B cell (primary cell): ENCODE results near the gene ARMC9. TPM values are rescaled to one million over a fixed set of nuclear protein-coding genes. Genes with fewer than 3 reads are reported as not detected.

ENCODE experiments used
- ATAC-seq: fragments of 200-7000 bp; cut with Tn5 transposase; one replicate; pipeline ENCODE4 v1.10.0; 2021; ENCODE audit warnings: low read depth, mild to moderate bottlenecking, moderate number of reproducible peaks, moderate library complexity
- CTCF ChIA-PET: fragments of 350-600 bp; sonication (Branson Sonifier 250); formaldehyde crosslinking; loops from one replicate; lab custom pipeline; 2021; ENCODE audit warnings: antibody characterized with exemption, inconsistent platforms; lab: Charles Lee
- POLR2A ChIA-PET: fragments of 350-600 bp; sonication (Branson Sonifier 250); formaldehyde crosslinking; loops from one replicate; lab custom pipeline; 2021; ENCODE audit warnings: antibody characterized with exemption; lab: Charles Lee
- DNase-seq: peaks from one replicate; pipeline ENCODE4 v3.0.0; 2013
- H2AFZ ChIP-seq: 2 replicates; pipeline ENCODE4 v1.6.1; 2012; ENCODE audit warnings: mild to moderate bottlenecking, low read depth, low read length; ENCODE audit not compliant: insufficient read depth, poor library complexity, severe bottlenecking
- H3K27ac ChIP-seq, 2 donors: 1 replicate in 1 of 2; 2 replicates in 1 of 2; pipeline ENCODE4 v1.5.1; 2012 to 2013; ENCODE audit warnings: low read length in 2 of 2, mild to moderate bottlenecking in 2 of 2, moderate library complexity in 1 of 2
- H3K27me3 ChIP-seq, 4 experiments: fragments of 200-600 bp in 1 of 4; sonication (generic) in 1 of 4; replicated peaks in 1 of 4; 1 replicate in 2 of 4; 2 replicates in 2 of 4; pipeline versions ENCODE4 v1.6.1 to v1.7.0; 2013 to 2016; ENCODE audit warnings: low read length in 3 of 4, mild to moderate bottlenecking in 2 of 4, mixed read lengths in 1 of 4, moderate library complexity in 1 of 4; ENCODE audit not compliant: insufficient read depth in 4 of 4, control insufficient read depth in 3 of 4; ENCODE audit errors: control extremely low read depth in 1 of 4
- H3K36me3 ChIP-seq, 2 experiments: replicated peaks in 1 of 2; 1 replicate in 1 of 2; 2 replicates in 1 of 2; pipeline versions ENCODE4 v1.6.1 to v1.7.1; 2013; ENCODE audit warnings: low read length in 1 of 2; ENCODE audit not compliant: insufficient read depth in 2 of 2, control insufficient read depth in 1 of 2; ENCODE audit errors: control extremely low read depth in 1 of 2, extremely low read depth in 1 of 2
- H3K4me1 ChIP-seq, 2 donors: fragments of 200-600 bp in 1 of 2; sonication (generic) in 1 of 2; 1 replicate in 1 of 2; 2 replicates in 1 of 2; pipeline versions ENCODE4 v1.5.1 to v1.6.1; 2013 to 2017; ENCODE audit warnings: low read length in 2 of 2; ENCODE audit not compliant: control insufficient read depth in 2 of 2, insufficient read depth in 2 of 2
- H3K4me2 ChIP-seq: replicated peaks from 2 replicates; pipeline ENCODE3; 2012; ENCODE audit warnings: mild to moderate bottlenecking, low read depth, low read length; ENCODE audit not compliant: poor library complexity, severe bottlenecking
- H3K4me3 ChIP-seq, 5 experiments: fragments of 200-600 bp in 1 of 5; sonication (generic) in 1 of 5; 1 replicate in 3 of 5; 2 replicates in 2 of 5; pipeline versions ENCODE4 v1.5.1 to v1.7.0; 2011 to 2016; ENCODE audit warnings: low read length in 4 of 5, mild to moderate bottlenecking in 4 of 5, low read depth in 2 of 5, control low read depth in 1 of 5, moderate library complexity in 1 of 5; ENCODE audit not compliant: insufficient read depth in 1 of 5; ENCODE audit errors: control extremely low read depth in 1 of 5, extremely low read depth in 1 of 5
- H3K79me2 ChIP-seq: fragments of 200-600 bp; sonication (generic); one replicate; pipeline ENCODE4 v1.6.0; 2016; ENCODE audit warnings: low read length; ENCODE audit not compliant: control insufficient read depth, insufficient read depth
- H3K9ac ChIP-seq: fragments of 200-600 bp; sonication (generic); 2 replicates; pipeline ENCODE4 v1.6.1; 2017; ENCODE audit warnings: mild to moderate bottlenecking, low read length, moderate library complexity
- H3K9me3 ChIP-seq, 3 donors: one replicate each; pipeline versions ENCODE4 v1.6.1 to v1.7.1; 2013; ENCODE audit warnings: low read length in 2 of 3; ENCODE audit not compliant: control insufficient read depth in 2 of 3, insufficient read depth in 1 of 3; ENCODE audit errors: control extremely low read depth in 1 of 3
- H4K20me1 ChIP-seq: 2 replicates; pipeline ENCODE4 v1.6.0; 2012; ENCODE audit warnings: mild to moderate bottlenecking, low read length; ENCODE audit not compliant: insufficient read depth, control insufficient read depth, poor library complexity, severe bottlenecking
- H3K27ac Mint-ChIP-seq: one replicate; pipeline ENCODE4 v1.8.0; 2021; ENCODE audit warnings: mixed read lengths
- H3K27me3 Mint-ChIP-seq: one replicate; pipeline ENCODE4 v1.8.0; 2021; ENCODE audit warnings: mixed read lengths
- H3K4me1 Mint-ChIP-seq: one replicate; pipeline ENCODE4 v1.8.0; 2021; ENCODE audit warnings: mixed read lengths
- H3K4me3 Mint-ChIP-seq: one replicate; pipeline ENCODE4 v1.8.0; 2021; ENCODE audit warnings: mixed read lengths
- H3K9me3 Mint-ChIP-seq: one replicate; pipeline ENCODE4 v1.8.0; 2022; ENCODE audit warnings: mixed read lengths; ENCODE audit not compliant: insufficient read depth
- EZH2 ChIP-seq: IDR thresholded peaks from 2 replicates; pipeline ENCODE4 v1.6.1; 2012; ENCODE audit warnings: borderline replicate concordance, low read depth, mild to moderate bottlenecking, moderate library complexity, low read length; ENCODE audit not compliant: insufficient read depth, poor library complexity, severe bottlenecking
- WGBS: methylation state at CpG from one replicate; pipeline ENCODE4 v1.1.5; 2013; ENCODE audit warnings: missing lambda C conversion rate; ENCODE audit not compliant: insufficient coverage; 5-methylcytosine and 5-hydroxymethylcytosine counted together
- intact Hi-C: fragments of 100-400 bp; cut with micrococcal nuclease; formaldehyde crosslinking; loops from one replicate; pipeline ENCODE4 v1.10.0; 2022
- polyA plus RNA-seq: library from polyadenylated mRNA; depleted of rRNA; stranded (reverse); fragments of >200 nt; gene quantifications from 2 replicates; pipeline ENCODE4 v1.2.3, GENCODE V29; 2012
- total RNA-seq, 2 donors: library from RNA; stranded (reverse); fragments of 120-200 nt in 1 of 2; gene quantifications; 1 replicate in 1 of 2; 2 replicates in 1 of 2; pipeline versions ENCODE4 v1.2.3 to v1.2.4, GENCODE V29; 2013 to 2022
- TF ChIP-seq, protein P1 (sequence below): fragments of 200-600 bp; IDR thresholded peaks from one replicate; pipeline ENCODE4 v1.8.0; 2022; ENCODE audit warnings: antibody characterized with exemption, mild to moderate bottlenecking

The ARMC9 gene
- total and polyA plus RNA-seq, 2 donors (not counting 1 experiment from before 2014, with no cell fraction given): 0.40 to 5.4 TPM

DNA sequence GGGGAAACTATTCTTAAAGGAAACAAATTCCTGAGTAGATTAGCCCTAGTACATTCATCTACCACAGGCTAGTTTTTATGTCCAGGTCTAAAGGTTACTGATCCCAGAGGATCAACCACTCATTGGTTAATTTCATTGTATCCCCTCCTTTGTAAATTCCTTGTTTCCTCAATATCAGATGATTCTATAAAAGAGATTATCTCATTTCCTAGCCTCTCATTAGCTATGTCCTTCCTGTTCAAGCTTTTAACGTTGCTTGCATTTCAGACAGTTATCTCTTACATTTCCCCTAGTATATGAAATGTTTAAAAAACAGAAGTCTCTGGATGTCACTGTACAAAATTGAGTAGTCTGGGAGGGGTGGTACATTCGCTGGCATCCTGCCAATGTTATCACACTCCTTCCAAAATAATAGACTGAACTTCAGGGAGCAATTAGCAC is 24.2 kb upstream of the ARMC9 start:
- ATAC-seq (no peak), DNase-seq (no peak)
- Histone ChIP-seq H3K36me3 (peaks cover 0 to 25% of the 10 kb centered on the region in 2 experiments), H2AFZ (no peak overlapping the region), H3K9ac (no peak overlapping the region), H4K20me1 (no peaks in the 10 kb centered on the region), H3K4me2 (no peak overlapping the region), H3K4me3 (no peak overlapping the region), H3K79me2 (no peaks in the 10 kb centered on the region), H3K27me3 (no peaks in the 10 kb centered on the region), H3K27ac (no peak overlapping the region), H3K4me1 (peaks cover 0 to 4% of the 10 kb centered on the region in 2 donors), H3K9me3 (no peaks in the 10 kb centered on the region)
- peaks cover 3% of the 10 kb centered on the region for H3K4me1 Mint-ChIP-seq
- no peaks in the 10 kb centered on the region for H3K27me3 Mint-ChIP-seq
- CTCF ChIA-PET: no interaction called here
- no peaks in the 10 kb centered on the region for H3K9me3 Mint-ChIP-seq
- H3K4me3 Mint-ChIP-seq: no peak overlapping the region
- POLR2A ChIA-PET: no interaction called here
- no peak overlapping the region for H3K27ac Mint-ChIP-seq
- intact Hi-C loops: no loop called here
- no CpG with 5 or more reads among the region's 2 CpGs for WGBS
- no peak for TF ChIP-seq EZH2
- TF ChIP-seq, protein P1, sequence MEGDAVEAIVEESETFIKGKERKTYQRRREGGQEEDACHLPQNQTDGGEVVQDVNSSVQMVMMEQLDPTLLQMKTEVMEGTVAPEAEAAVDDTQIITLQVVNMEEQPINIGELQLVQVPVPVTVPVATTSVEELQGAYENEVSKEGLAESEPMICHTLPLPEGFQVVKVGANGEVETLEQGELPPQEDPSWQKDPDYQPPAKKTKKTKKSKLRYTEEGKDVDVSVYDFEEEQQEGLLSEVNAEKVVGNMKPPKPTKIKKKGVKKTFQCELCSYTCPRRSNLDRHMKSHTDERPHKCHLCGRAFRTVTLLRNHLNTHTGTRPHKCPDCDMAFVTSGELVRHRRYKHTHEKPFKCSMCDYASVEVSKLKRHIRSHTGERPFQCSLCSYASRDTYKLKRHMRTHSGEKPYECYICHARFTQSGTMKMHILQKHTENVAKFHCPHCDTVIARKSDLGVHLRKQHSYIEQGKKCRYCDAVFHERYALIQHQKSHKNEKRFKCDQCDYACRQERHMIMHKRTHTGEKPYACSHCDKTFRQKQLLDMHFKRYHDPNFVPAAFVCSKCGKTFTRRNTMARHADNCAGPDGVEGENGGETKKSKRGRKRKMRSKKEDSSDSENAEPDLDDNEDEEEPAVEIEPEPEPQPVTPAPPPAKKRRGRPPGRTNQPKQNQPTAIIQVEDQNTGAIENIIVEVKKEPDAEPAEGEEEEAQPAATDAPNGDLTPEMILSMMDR: no peak

DNA sequence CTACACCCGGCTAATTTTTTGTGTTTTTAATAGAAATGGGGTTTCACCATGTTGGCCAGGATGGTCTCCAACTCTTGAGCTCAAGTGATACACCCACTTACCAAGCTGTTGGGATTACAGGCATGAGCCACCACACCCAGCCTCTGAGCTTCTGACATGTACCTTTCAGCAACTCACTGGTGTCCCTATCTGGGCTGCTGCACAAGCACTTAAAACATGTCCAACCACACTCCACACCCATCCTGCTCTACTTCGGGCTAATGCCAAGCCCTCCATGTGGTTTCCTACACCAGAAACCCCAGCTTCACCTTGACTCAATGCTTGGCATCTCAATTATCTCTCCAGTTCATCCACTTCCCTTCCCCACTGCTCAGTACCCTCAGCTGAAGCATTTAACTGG is 22.4 kb upstream of the ARMC9 start:
- Mint-ChIP-seq H3K4me3 (no peak overlapping the region), H3K4me1 (peaks cover 13% of the 10 kb centered on the region), H3K27me3 (no peaks in the 10 kb centered on the region), H3K9me3 (no peaks in the 10 kb centered on the region), H3K27ac (no peak overlapping the region)
- ChIA-PET CTCF (interaction anchor here (0.6 to 0.8 kb wide), 2 partner anchors 51 to 340 kb away, joined by 3 read pairs; no protein-coding TSS in a partner anchor), POLR2A (interaction anchor here (0.8 kb wide), 1 partner anchor 396 kb away, joined by 5 read pairs; no protein-coding TSS in a partner anchor)
- no peak overlapping the region for H3K27ac ChIP-seq
- no peaks in the 10 kb centered on the region for H3K27me3 ChIP-seq
- H3K9ac ChIP-seq: no peak overlapping the region
- H3K4me1 ChIP-seq: peaks cover 7 to 13% of the 10 kb centered on the region in 2 donors
- H3K36me3 ChIP-seq: peaks cover 0 to 15% of the 10 kb centered on the region in 2 experiments
- no peaks in the 10 kb centered on the region for H3K9me3 ChIP-seq
- DNase-seq (no peak), ATAC-seq (no peak)
- intact Hi-C loops: no loop called here
- no peak overlapping the region for H3K4me2 ChIP-seq
- 57% methylated on average over 1 of the region's 2 CpGs for WGBS
- no peak overlapping the region for H3K4me3 ChIP-seq
- H4K20me1 ChIP-seq: no peaks in the 10 kb centered on the region
- no peaks in the 10 kb centered on the region for H3K79me2 ChIP-seq
- TF ChIP-seq, protein P1: no peak
- TF ChIP-seq EZH2: no peak
- H2AFZ ChIP-seq: no peak overlapping the region
